HCT116 (cell line): ENCODE results near the gene RSPH9.

ENCODE experiments used
- ATF3 ChIP-seq: IDR thresholded peaks from 2 replicates; pipeline ENCODE4 v1.6.1; 2012
- CTCF ChIP-seq, 3 experiments: fragments of 200-600 bp in 1 of 3; sonication (generic) in 1 of 3; IDR thresholded peaks in 2 of 3; conservative IDR thresholded peaks in 1 of 3; 2 replicates each; pipeline ENCODE4 v1.5.1; 2012 to 2017; ENCODE audit warnings: low read depth in 2 of 3, low read length in 2 of 3, antibody characterized with exemption in 1 of 3, borderline replicate concordance in 1 of 3, control low read depth in 1 of 3, mild to moderate bottlenecking in 1 of 3, mixed read lengths in 1 of 3, mixed run types in 1 of 3, moderate library complexity in 1 of 3; ENCODE audit not compliant: insufficient read depth in 1 of 3
- EZH2 ChIP-seq: fragments of 200-600 bp; sonication (generic); IDR thresholded peaks from 2 replicates; pipeline ENCODE4 v1.6.1; 2017; ENCODE audit warnings: antibody characterized with exemption, mixed run types
- EZH2phosphoT487 ChIP-seq: fragments of 200-600 bp; IDR thresholded peaks from 2 replicates; pipeline ENCODE4 v1.6.1; 2018; ENCODE audit warnings: antibody characterized with exemption, borderline replicate concordance
- MAX ChIP-seq: IDR thresholded peaks from 2 replicates; pipeline ENCODE4 v1.6.1; 2012
- POLR2A ChIP-seq: IDR thresholded peaks from 2 replicates; pipeline ENCODE4 v1.7.0; 2011; ENCODE audit warnings: borderline replicate concordance; ENCODE audit not compliant: insufficient read depth, insufficient read length; ENCODE audit errors: extremely low read depth
- RAD21 ChIP-seq: IDR thresholded peaks from 2 replicates; pipeline ENCODE4 v1.6.1; 2012; ENCODE audit warnings: low read depth, mild to moderate bottlenecking
- YY1 ChIP-seq: IDR thresholded peaks from 2 replicates; pipeline ENCODE4 v1.6.1; 2011; ENCODE audit warnings: low read length, low read depth, moderate library complexity, mild to moderate bottlenecking; ENCODE audit not compliant: insufficient replicate concordance; ENCODE audit errors: extremely low read depth
- ZFX ChIP-seq: fragments of 450-650 bp; IDR thresholded peaks from 2 replicates; pipeline ENCODE4 v1.6.1; 2017
- TF ChIP-seq, protein P1 (sequence below): IDR thresholded peaks from 2 replicates; pipeline ENCODE4 v1.6.1; 2012; ENCODE audit warnings: low read depth

- TF ChIP-seq EZH2phosphoT487 (no peak), CTCF (IDR thresholded peaks at IDR 0.05 in 2 of 3, conservative IDR thresholded peaks at IDR 0.05 in 1 of 3; ENCODE audit: borderline replicate concordance in 1 of 3, insufficient read depth in 1 of 3, low read depth in 2 of 3, low read length in 2 of 3) (no peak), ATF3 (no peak), RAD21 (no peak), POLR2A (no peak), MAX (no peak), EZH2 (no peak), YY1 (no peak), ZFX (no peak)
- TF ChIP-seq, protein P1, sequence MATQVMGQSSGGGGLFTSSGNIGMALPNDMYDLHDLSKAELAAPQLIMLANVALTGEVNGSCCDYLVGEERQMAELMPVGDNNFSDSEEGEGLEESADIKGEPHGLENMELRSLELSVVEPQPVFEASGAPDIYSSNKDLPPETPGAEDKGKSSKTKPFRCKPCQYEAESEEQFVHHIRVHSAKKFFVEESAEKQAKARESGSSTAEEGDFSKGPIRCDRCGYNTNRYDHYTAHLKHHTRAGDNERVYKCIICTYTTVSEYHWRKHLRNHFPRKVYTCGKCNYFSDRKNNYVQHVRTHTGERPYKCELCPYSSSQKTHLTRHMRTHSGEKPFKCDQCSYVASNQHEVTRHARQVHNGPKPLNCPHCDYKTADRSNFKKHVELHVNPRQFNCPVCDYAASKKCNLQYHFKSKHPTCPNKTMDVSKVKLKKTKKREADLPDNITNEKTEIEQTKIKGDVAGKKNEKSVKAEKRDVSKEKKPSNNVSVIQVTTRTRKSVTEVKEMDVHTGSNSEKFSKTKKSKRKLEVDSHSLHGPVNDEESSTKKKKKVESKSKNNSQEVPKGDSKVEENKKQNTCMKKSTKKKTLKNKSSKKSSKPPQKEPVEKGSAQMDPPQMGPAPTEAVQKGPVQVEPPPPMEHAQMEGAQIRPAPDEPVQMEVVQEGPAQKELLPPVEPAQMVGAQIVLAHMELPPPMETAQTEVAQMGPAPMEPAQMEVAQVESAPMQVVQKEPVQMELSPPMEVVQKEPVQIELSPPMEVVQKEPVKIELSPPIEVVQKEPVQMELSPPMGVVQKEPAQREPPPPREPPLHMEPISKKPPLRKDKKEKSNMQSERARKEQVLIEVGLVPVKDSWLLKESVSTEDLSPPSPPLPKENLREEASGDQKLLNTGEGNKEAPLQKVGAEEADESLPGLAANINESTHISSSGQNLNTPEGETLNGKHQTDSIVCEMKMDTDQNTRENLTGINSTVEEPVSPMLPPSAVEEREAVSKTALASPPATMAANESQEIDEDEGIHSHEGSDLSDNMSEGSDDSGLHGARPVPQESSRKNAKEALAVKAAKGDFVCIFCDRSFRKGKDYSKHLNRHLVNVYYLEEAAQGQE: no peak
These were observed 27.9 kb upstream of the RSPH9 start for GRCh38 chr6:43616725-43617472.
